GM18870 (cell line): ENCODE data around the gene COX14.
"Not testable (repeated sequence)": the region's sequence is repeated elsewhere in the genome, so short reads cannot be mapped to it uniquely, and the experiment has no call there.

Experiments
- ATAC-seq: cut with Tn5 transposase; IDR thresholded peaks from one replicate; pipeline ENCODE4 v1.9.1; 2021; ENCODE audit warnings: moderate library complexity; ENCODE audit not compliant: unreplicated experiment

Gene COX14

GRCh38 chr12:50111693-50112455, at the start of gene COX14:
COX14 (plus strand) TSS chr12:50112236; CDS start chr12:50120044, 7,808 bp downstream.
- ATAC-seq = peak; percentile 83

GRCh38 chr12:50062728-50063460, 49.1 kb upstream of the COX14 start:
- no peak for ATAC-seq

DNA sequence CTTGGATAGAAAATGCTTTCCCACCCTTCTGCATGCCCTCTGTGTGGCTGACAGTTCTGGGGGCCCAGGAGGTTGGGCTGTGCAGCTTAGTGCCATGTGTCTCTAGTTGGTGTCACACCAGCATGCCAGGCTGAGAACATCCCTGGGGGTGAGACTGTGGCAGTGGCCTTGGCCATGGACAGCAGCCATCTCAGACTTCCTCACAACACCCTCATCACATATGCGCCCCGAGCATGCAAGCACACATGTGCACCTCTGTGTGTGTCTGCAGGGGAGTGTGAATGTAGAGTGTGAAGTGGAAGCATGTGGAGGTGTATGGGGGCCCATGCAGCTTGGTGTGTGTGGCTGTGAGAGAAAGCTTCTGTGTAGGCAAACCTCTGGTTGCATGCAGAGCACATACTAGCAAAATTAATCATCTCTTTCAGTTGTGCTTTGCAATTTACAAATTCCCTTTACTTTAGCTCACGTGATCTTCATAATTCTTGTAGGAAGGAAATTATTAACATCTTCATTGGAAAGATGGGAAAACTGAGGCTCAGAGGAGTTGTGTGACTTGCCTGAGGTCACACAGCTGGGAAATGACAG, 46.2 kb upstream of the COX14 start:
- no peak for ATAC-seq

GRCh38 chr12:50066402-50066801, 45.6 kb upstream of the COX14 start:
- ATAC-seq = no peak

GRCh38 chr12:50069069-50069468, 43.0 kb upstream of the COX14 start:
- ATAC-seq = no peak

GRCh38 chr12:50069539-50069938, 42.5 kb upstream of the COX14 start:
- no peak for ATAC-seq

- ATAC-seq = no peak
Observed at GRCh38 chr12:50070314-50071060, 41.5 kb upstream of the COX14 start.

- no peak for ATAC-seq
Observed at GRCh38 chr12:50072198-50072907, 39.7 kb upstream of the COX14 start.

- no peak for ATAC-seq
Observed at GRCh38 chr12:50073206-50073605, 38.8 kb upstream of the COX14 start.

DNA sequence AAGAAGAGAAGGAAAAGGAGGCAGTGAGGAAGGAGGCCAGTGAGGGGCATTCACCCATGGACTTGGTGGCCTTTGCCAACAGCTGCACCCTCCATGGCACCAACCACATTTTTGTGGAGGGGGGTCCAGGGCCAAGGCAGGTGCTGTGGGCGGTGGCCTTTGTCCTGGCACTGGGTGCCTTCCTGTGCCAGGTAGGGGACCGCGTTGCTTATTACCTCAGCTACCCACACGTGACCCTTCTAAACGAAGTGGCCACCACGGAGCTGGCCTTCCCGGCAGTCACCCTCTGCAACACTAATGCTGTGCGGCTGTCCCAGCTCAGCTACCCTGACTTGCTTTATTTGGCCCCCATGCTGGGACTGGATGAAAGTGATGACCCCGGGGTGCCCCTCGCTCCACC, 38.3 kb upstream of the COX14 start:
- no peak for ATAC-seq

GRCh38 chr12:50074936-50075807, 36.9 kb upstream of the COX14 start:
- no peak for ATAC-seq

- ATAC-seq = no peak
Observed at GRCh38 chr12:50075808-50076170, 36.2 kb upstream of the COX14 start.

DNA sequence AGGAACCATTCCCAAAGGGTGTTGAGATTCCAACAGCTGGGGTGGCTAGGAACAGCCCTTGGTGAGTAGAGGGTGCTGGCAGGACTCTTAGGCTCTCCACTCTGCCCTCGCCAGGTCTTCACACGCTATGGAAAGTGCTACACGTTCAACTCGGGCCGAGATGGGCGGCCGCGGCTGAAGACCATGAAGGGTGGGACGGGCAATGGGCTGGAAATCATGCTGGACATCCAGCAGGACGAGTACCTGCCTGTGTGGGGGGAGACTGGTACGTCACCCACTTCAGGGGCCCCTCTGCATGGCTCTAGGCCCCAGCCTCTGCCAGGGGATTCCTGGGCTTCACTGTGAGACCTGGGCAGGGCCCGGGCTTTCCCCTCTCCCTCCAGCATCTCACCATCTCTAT, 34.9 kb upstream of the COX14 start:
- ATAC-seq = no peak

DNA sequence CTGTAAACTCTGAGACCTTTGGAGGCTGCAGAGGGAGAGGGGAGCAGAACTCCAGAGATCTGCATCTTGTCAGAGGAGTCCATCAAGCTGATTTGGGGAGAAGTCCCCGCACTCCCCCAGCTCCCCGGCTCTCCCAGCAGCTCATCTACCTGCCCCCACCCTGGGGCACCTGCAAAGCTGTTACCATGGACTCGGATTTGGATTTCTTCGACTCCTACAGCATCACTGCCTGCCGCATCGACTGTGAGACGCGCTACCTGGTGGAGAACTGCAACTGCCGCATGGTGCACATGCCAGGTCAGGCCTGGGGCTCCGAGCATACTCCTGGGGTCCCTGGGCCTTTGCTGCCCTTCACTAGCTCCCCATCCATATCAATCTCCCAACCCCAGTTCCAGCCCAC, 33.8 kb upstream of the COX14 start:
- ATAC-seq = no peak

DNA sequence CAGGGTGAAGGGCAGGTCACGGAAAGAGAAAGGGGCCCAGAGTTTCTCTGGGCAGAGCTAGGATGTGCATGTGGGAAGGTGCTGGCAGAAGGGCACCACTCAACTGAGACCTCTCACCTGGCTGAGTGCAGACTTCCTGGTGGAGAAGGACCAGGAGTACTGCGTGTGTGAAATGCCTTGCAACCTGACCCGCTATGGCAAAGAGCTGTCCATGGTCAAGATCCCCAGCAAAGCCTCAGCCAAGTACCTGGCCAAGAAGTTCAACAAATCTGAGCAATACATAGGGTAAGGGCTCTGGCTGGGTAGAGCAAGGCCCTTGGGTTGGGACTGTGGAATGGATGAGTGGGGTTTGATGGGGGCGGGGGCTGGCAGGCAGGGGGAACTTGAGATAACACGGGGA, 32.3 kb upstream of the COX14 start:
- no peak for ATAC-seq

DNA sequence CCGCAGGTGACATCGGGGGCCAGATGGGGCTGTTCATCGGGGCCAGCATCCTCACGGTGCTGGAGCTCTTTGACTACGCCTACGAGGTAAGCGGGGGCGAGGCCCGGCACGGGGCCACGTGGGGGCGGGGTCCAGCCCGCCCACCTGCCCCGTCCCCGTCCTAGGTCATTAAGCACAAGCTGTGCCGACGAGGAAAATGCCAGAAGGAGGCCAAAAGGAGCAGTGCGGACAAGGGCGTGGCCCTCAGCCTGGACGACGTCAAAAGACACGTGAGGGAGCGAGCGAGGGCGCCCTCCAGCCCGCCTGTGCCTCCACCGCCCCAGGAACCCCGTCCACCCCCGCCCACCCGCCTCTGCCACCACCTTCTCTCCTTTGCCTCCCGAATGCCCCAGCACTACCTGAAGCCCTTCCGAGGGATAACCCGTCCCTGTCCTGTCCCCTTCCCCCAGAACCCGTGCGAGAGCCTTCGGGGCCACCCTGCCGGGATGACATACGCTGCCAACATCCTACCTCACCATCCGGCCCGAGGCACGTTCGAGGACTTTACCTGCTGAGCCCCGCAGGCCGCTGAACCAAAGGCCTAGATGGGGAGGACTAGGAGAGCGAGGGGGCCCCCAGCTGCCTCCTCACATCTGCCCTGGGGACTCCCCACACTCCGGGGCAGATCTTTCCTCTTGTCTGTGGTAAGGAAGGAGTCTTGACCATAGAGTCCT, 30.8 kb upstream of the COX14 start:
- no peak for ATAC-seq

GRCh38 chr12:50082644-50083043, 29.4 kb upstream of the COX14 start:
- no peak for ATAC-seq

- ATAC-seq = no peak
Observed at GRCh38 chr12:50083301-50083700, 28.7 kb upstream of the COX14 start.

- ATAC-seq = not testable (repeated sequence)
Observed at GRCh38 chr12:50084409-50084774, 27.6 kb upstream of the COX14 start.
